ENCODE measurements around the gene JMJD8. TPM values are rescaled to one million over a fixed set of nuclear protein-coding genes. Genes with fewer than 3 reads are reported as not detected.
A peak's percentile ranks its signal among the peaks of the same experiment; 100 is the strongest.

The JMJD8 gene
- total and polyA plus RNA-seq, 9 of the 15 experiments (the other 6 are each of a cell fraction or from before 2014, with no cell fraction given) = 1.2 to 50.6 (median 29.3) TPM

- TF ChIP-seq ATF4 (CRISPR knock-in tag; IDR thresholded peaks at IDR 0.05) = no peak
- TF ChIP-seq GATA2 (CRISPR knock-in tag; IDR thresholded peaks at IDR 0.05) = no peak
- TF ChIP-seq HDAC6 (IDR thresholded peaks at IDR 0.05; ENCODE audit: low read depth, low read length) = no peak
- no peak for TF ChIP-seq NR1H2 (CRISPR knock-in tag; IDR thresholded peaks at IDR 0.05)
- no peak for TF ChIP-seq HMBOX1 (IDR thresholded peaks at IDR 0.05)
- TF ChIP-seq ZNF280B (CRISPR knock-in tag; IDR thresholded peaks at IDR 0.05) = no peak
- no peak for TF ChIP-seq MEF2D (tag; conservative IDR thresholded peaks at IDR 0.05; ENCODE audit: low read depth)
- no peak for TF ChIP-seq POLR2AphosphoS5 (IDR thresholded peaks at IDR 0.05; ENCODE audit: control insufficient read depth, insufficient read depth, low read depth, low read length)
- no peak for TF ChIP-seq NR0B1 (IDR thresholded peaks at IDR 0.05; ENCODE audit: partially characterized antibody)
- no peak for TF ChIP-seq FOXK2 (conservative IDR thresholded peaks at IDR 0.05 in 1 of 2, IDR thresholded peaks at IDR 0.05 in 1 of 2; ENCODE audit: low read depth in 2 of 2)
- TF ChIP-seq MAFK (IDR thresholded peaks at IDR 0.05; ENCODE audit: low read length) = no peak
- no peak for TF ChIP-seq ELF2 (CRISPR knock-in tag; IDR thresholded peaks at IDR 0.05)
- no peak for TF ChIP-seq HLTF (IDR thresholded peaks at IDR 0.05)
- TF ChIP-seq ZNF695 (CRISPR knock-in tag; IDR thresholded peaks at IDR 0.05) = no peak
- TF ChIP-seq RBM15 (IDR thresholded peaks at IDR 0.05; ENCODE audit: insufficient read depth, low read length) = no peak
- TF ChIP-seq KHSRP (IDR thresholded peaks at IDR 0.05) = no peak
- peak; percentile 60 for TF ChIP-seq MAX (CRISPR knock-in tag; IDR thresholded peaks at IDR 0.05)
- TF ChIP-seq ZNF184 (CRISPR knock-in tag; IDR thresholded peaks at IDR 0.05) = no peak
- TF ChIP-seq HNRNPK (IDR thresholded peaks at IDR 0.05; ENCODE audit: low read depth, low read length, poor library complexity, severe bottlenecking) = no peak
- TF ChIP-seq SNAPC5 (CRISPR knock-in tag; IDR thresholded peaks at IDR 0.05) = no peak
- TF ChIP-seq E2F3 (CRISPR knock-in tag; IDR thresholded peaks at IDR 0.05) = no peak
- no peak for TF ChIP-seq TEAD2 (tag; IDR thresholded peaks at IDR 0.05)
- TF ChIP-seq ESRRB (CRISPR knock-in tag; IDR thresholded peaks at IDR 0.05; ENCODE audit: borderline replicate concordance) = no peak
- peak; percentile 24 for TF ChIP-seq HNRNPLL (IDR thresholded peaks at IDR 0.05; ENCODE audit: low read depth, low read length, poor library complexity, severe bottlenecking)
Observed at GRCh38 chr16:715477-716199, 31.5 kb upstream of the JMJD8 start (continued).

Measured in K562 (cell line).